Hepatocyte (in vitro differentiated cells): Measurements from ENCODE around the gene ERAS. TPM values are rescaled to one million over a fixed set of nuclear protein-coding genes. Genes with fewer than 3 reads are reported as not detected.

Source experiments
- DNase-seq: peaks from one replicate; pipeline ENCODE4 v3.0.0-alpha.2; 2016; ENCODE audit warnings: low spot score
- H2AFZ ChIP-seq: fragments of 200-600 bp; sonication (generic); 2 replicates; pipeline ENCODE4 v1.6.0; 2016; ENCODE audit warnings: antibody characterized with exemption, mild to moderate bottlenecking
- H3K27ac ChIP-seq: fragments of 200-600 bp; sonication (generic); 2 replicates; pipeline ENCODE4 v1.5.1; 2016; ENCODE audit warnings: mild to moderate bottlenecking
- H3K27me3 ChIP-seq: fragments of 200-600 bp; sonication (generic); 2 replicates; pipeline ENCODE4 v1.6.1; 2016
- H3K36me3 ChIP-seq: fragments of 200-600 bp; sonication (generic); replicated peaks from 2 replicates; pipeline ENCODE4 v1.5.1; 2016; ENCODE audit warnings: low read depth; ENCODE audit not compliant: insufficient read depth
- H3K4me1 ChIP-seq: fragments of 200-600 bp; sonication (generic); 2 replicates; pipeline ENCODE4 v1.5.1; 2016; ENCODE audit warnings: mild to moderate bottlenecking, moderate library complexity; ENCODE audit not compliant: insufficient read depth
- H3K4me2 ChIP-seq: fragments of 200-600 bp; sonication (generic); 2 replicates; pipeline ENCODE4 v1.6.0; 2016
- H3K4me3 ChIP-seq: fragments of 200-600 bp; sonication (generic); 2 replicates; pipeline ENCODE4 v1.5.1; 2016; ENCODE audit warnings: mild to moderate bottlenecking
- H3K79me2 ChIP-seq: fragments of 200-600 bp; sonication (generic); 2 replicates; pipeline ENCODE4 v1.6.0; 2017; ENCODE audit warnings: mild to moderate bottlenecking
- H3K9me2 ChIP-seq: fragments of 200-600 bp; sonication (generic); replicated peaks from 2 replicates; pipeline ENCODE4 v1.6.0; 2017; ENCODE audit warnings: mild to moderate bottlenecking; ENCODE audit not compliant: insufficient read depth
- H3K9me3 ChIP-seq: fragments of 200-600 bp; sonication (generic); 2 replicates; pipeline ENCODE4 v1.5.1; 2016; ENCODE audit warnings: low read depth, mild to moderate bottlenecking
- H4K20me1 ChIP-seq: fragments of 200-600 bp; sonication (generic); 2 replicates; pipeline ENCODE4 v1.6.0; 2016; ENCODE audit warnings: mild to moderate bottlenecking; ENCODE audit not compliant: insufficient read depth, poor library complexity, severe bottlenecking
- EZH2 ChIP-seq: fragments of 200-600 bp; sonication (generic); IDR thresholded peaks from 2 replicates; pipeline ENCODE4 v1.6.1; 2016; ENCODE audit warnings: antibody characterized with exemption, mild to moderate bottlenecking, borderline replicate concordance
- EZH2phosphoT487 ChIP-seq: fragments of 200-600 bp; sonication (generic); IDR thresholded peaks from one replicate; pipeline ENCODE4 v1.6.1; 2018; ENCODE audit warnings: antibody characterized with exemption, mild to moderate bottlenecking, low read depth, moderate library complexity; ENCODE audit not compliant: unreplicated experiment, severe bottlenecking
- WGBS: methylation state at CpG from one replicate; pipeline ENCODE4 v1.1.6; 2016; ENCODE audit warnings: low lambda C conversion rate; ENCODE audit errors: missing lambda C conversion rate; 5-methylcytosine and 5-hydroxymethylcytosine counted together
- polyA plus RNA-seq: library from polyadenylated mRNA; unstranded; fragments of >200 nt; fragmentation: Nextera tagmentation; extraction: Ambion mirVana; gene quantifications from 2 replicates; pipeline ENCODE4 v1.2.1, GENCODE V29; 2016
- total RNA-seq: library from RNA; depleted of rRNA; stranded (reverse); fragments of >200 nt; gene quantifications from 2 replicates; pipeline ENCODE4 v1.2.3, GENCODE V29; 2014
- TF ChIP-seq, protein P1 (sequence below): fragments of 200-600 bp; sonication (generic); IDR thresholded peaks from 2 replicates; pipeline ENCODE4 v1.5.1; 2016; ENCODE audit warnings: antibody characterized with exemption, mild to moderate bottlenecking; ENCODE audit not compliant: poor library complexity

ERAS gene
- total and polyA plus RNA-seq, 2 experiments from 2014 or later: 0.47 to 0.65 TPM

DNA sequence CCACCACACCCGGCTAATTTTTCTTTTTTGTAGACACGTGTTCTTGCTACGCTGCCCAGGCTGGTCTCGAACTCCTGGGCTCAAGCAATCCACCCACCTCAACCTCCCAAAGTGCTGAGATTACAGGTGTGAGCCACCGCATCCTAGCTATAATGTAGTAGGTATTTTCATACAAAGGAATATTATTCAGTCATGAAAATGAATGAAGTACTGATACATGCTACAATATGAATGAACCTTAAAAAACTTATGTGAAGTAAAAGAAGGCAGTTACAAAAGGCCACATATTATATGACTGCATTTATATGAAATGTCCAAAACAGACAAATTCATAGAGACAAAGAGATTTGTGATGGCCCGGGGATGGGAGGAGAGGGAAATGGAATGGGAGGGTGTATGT, 44.6 kb upstream of the ERAS start:
- Histone ChIP-seq H3K79me2 (no peaks in the 10 kb centered on the region), H4K20me1 (no peaks in the 10 kb centered on the region), H3K9me2 (no peaks in the 10 kb centered on the region), H3K4me2 (no peak overlapping the region), H2AFZ (no peak overlapping the region), H3K27ac (no peak overlapping the region), H3K36me3 (no peaks in the 10 kb centered on the region), H3K9me3 (no peaks in the 10 kb centered on the region), H3K4me1 (no peaks in the 10 kb centered on the region), H3K4me3 (no peak overlapping the region), H3K27me3 (no peaks in the 10 kb centered on the region)
- 86% methylated on average over 6 of the region's 6 CpGs for WGBS
- no peak for DNase-seq
- TF ChIP-seq, protein P1, sequence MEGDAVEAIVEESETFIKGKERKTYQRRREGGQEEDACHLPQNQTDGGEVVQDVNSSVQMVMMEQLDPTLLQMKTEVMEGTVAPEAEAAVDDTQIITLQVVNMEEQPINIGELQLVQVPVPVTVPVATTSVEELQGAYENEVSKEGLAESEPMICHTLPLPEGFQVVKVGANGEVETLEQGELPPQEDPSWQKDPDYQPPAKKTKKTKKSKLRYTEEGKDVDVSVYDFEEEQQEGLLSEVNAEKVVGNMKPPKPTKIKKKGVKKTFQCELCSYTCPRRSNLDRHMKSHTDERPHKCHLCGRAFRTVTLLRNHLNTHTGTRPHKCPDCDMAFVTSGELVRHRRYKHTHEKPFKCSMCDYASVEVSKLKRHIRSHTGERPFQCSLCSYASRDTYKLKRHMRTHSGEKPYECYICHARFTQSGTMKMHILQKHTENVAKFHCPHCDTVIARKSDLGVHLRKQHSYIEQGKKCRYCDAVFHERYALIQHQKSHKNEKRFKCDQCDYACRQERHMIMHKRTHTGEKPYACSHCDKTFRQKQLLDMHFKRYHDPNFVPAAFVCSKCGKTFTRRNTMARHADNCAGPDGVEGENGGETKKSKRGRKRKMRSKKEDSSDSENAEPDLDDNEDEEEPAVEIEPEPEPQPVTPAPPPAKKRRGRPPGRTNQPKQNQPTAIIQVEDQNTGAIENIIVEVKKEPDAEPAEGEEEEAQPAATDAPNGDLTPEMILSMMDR: no peak

DNA sequence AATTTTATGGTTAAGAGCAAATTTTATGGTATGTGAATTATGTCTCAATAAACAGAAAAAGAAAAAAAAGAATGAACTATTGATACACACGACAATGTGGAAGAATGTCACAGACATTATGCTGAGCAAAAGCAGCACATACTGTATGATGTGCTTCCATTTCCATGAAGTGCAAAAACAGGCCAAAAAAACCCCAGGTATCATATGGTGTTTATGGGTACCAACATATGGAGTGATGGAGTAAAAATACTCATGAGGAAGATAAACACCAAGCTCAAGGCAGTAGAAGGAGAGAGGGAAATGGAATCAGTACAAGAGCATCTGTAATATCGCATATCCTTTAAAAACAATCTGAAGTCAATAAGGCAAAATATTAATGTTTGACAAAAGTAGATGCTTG, 44.1 kb upstream of the ERAS start:
- Histone ChIP-seq H3K27me3 (no peaks in the 10 kb centered on the region), H3K79me2 (no peaks in the 10 kb centered on the region), H3K4me2 (no peak overlapping the region), H3K4me1 (no peaks in the 10 kb centered on the region), H3K9me2 (no peaks in the 10 kb centered on the region), H3K9me3 (no peaks in the 10 kb centered on the region), H3K36me3 (no peaks in the 10 kb centered on the region), H2AFZ (no peak overlapping the region), H3K27ac (no peak overlapping the region), H4K20me1 (no peaks in the 10 kb centered on the region), H3K4me3 (no peak overlapping the region)
- TF ChIP-seq EZH2 (no peak), EZH2phosphoT487 (no peak)
- TF ChIP-seq, protein P1: no peak
- WGBS: 61% methylated on average over 2 of the region's 2 CpGs
- no peak for DNase-seq

DNA sequence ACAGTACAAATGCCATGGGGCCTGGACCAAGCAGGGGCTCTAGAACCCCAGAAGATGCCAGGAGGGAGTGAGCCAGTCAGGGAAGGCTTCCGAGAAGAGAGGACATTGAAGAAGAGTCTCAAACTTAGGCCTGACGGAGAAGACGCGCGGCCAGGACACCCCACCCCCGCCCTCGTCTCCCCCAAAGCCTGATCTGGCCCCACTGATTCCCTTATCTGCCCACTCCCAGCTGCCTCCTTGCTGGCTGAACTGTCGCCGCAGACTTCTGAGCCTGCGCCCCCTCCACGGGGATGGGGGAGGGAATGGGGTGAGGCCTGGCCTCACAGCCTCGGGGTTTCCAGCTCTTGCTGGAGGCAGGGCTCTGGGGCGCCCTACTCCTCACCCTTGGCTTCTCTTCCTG, 43.5 kb upstream of the ERAS start:
- Histone ChIP-seq H3K27ac (no peak overlapping the region), H3K79me2 (no peaks in the 10 kb centered on the region), H3K4me2 (no peak overlapping the region), H3K4me3 (no peak overlapping the region), H3K9me2 (no peaks in the 10 kb centered on the region), H3K36me3 (no peaks in the 10 kb centered on the region), H4K20me1 (no peaks in the 10 kb centered on the region), H3K9me3 (no peaks in the 10 kb centered on the region), H3K4me1 (no peaks in the 10 kb centered on the region), H3K27me3 (no peaks in the 10 kb centered on the region), H2AFZ (no peak overlapping the region)
- TF ChIP-seq, protein P1: no peak
- TF ChIP-seq EZH2phosphoT487 (no peak), EZH2 (no peak)
- 85% methylated on average over 13 of the region's 13 CpGs for WGBS
- no peak for DNase-seq

DNA sequence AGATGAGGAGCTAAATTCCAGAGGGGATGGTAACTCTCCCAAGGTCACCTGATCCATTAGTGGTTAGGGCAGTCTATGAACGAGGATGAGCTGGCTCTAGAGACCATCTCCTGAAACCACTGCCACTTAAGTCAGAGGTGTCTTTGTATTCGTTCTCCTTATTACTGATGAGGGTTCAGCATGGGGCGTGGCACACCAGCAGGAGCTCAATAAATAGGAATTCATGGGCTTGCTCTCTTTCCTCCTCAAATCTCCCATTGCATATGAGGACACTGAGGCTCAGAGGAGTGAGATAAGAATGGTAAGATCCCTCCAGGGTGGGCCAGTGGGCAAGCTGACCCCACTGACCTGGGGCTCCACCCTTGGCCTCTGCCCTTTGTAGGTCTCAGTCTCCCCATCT, 41.6 kb upstream of the ERAS start:
- H3K79me2 ChIP-seq: no peaks in the 10 kb centered on the region
- 61% methylated on average over 3 of the region's 3 CpGs for WGBS

More for the DNA sequence above, 41.6 kb upstream of the ERAS start:
- no peaks in the 10 kb centered on the region for H3K27me3 ChIP-seq
- TF ChIP-seq EZH2 (no peak), EZH2phosphoT487 (no peak)
- TF ChIP-seq, protein P1: no peak
- no peaks in the 10 kb centered on the region for H3K36me3 ChIP-seq
- no peak for DNase-seq
- H3K4me1 ChIP-seq: no peaks in the 10 kb centered on the region
- no peak overlapping the region for H3K27ac ChIP-seq
- H3K4me2 ChIP-seq: no peak overlapping the region
- no peak overlapping the region for H2AFZ ChIP-seq
- no peak overlapping the region for H3K4me3 ChIP-seq
- no peaks in the 10 kb centered on the region for H3K9me2 ChIP-seq
- H4K20me1 ChIP-seq: no peaks in the 10 kb centered on the region
- no peaks in the 10 kb centered on the region for H3K9me3 ChIP-seq
